Gastroesophageal sphincter (tissue), 3 donors: ENCODE results near the gene MEX3C.

ENCODE experiments used
- CTCF ChIP-seq, 4 experiments: fragments of 200-600 bp in 2 of 4; fragments of 450-650 bp in 2 of 4; sonication (generic) in 1 of 4; IDR thresholded peaks; one replicate each; pipeline ENCODE4 v1.5.1; 2017 to 2019; ENCODE audit warnings: antibody characterized with exemption in 4 of 4, mild to moderate bottlenecking in 2 of 4, moderate library complexity in 2 of 4
- POLR2A ChIP-seq, 2 donors: fragments of 450-650 bp; IDR thresholded peaks; one replicate each; pipeline ENCODE4 v1.6.1; 2017; ENCODE audit warnings: antibody characterized with exemption in 2 of 2, mild to moderate bottlenecking in 2 of 2, moderate library complexity in 1 of 2

GRCh38 chr18:51157215-51157614 is 40.3 kb downstream of the MEX3C start:
- no peak for TF ChIP-seq POLR2A (IDR thresholded peaks at IDR 0.05)
- no peak for TF ChIP-seq CTCF (IDR thresholded peaks at IDR 0.05)
